ENCODE data around the gene ACLY. TPM values are rescaled to one million over a fixed set of nuclear protein-coding genes. Genes with fewer than 3 reads are reported as not detected.

ACLY gene
- total RNA-seq, 1 experiment from 2014 or later = 350 TPM

DNA sequence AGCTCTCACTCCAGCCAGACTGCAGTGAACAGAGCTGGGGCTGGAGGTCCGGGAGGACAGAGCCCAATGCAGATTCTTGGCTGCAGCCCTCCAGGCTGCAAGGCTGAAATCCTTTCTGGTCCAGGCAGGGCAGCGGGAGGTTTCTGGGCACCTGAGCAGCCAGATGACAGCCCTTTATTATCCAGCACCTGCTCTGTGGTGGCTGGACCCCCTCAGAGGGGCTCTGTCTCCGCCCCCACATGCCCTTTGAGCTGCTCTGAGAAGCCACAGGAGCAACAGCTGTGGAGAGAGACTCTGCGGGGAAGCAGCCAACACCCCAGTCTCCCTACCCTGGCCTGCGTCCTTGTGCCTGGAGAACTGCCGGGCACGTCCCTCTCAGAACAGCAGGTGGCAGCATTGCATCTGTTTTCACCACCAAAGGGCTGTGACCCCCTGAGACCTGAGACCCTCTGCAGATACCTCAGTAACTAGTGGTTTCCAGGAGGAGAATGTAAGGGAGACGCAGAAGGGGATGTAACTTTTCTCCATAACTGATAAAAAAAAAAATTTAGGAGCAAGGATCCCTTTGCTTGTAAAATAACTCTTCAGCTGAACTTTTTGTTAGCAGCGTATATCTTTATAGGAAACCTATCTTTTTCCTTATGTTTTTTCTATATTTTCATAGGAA lies 44.1 kb upstream of the ACLY start:
- Mint-ChIP-seq H3K4me1 (peaks cover 33% of the 10 kb centered on the region), H3K9me3 (no peaks in the 10 kb centered on the region), H3K27ac (no peak overlapping the region), H3K27me3 (ENCODE audit: low read depth) (peaks cover 11% of the 10 kb centered on the region), H3K36me3 (no peaks in the 10 kb centered on the region), H3K4me3 (no peak overlapping the region)
- ChIA-PET POLR2A (interaction anchor here (0.6 kb wide), 1 partner anchor 358 kb away, joined by 7 read pairs; no protein-coding TSS in a partner anchor), CTCF (interaction anchor here (0.6 to 6.7 kb wide), 5 partner anchors 31 to 136 kb away, joined by 3 to 134 read pairs (median 3); partner anchors contain the start of genes ACLY and NKIRAS2)
- ATAC-seq (peak; percentile 44), DNase-seq (ENCODE audit: low spot score) (peak; percentile 90)
- peak; percentile 54; the same call in 1 of the 2 replicates for TF ChIP-seq ZNF121 (CRISPR knock-in tag; IDR thresholded peaks at IDR 0.05)
- TF ChIP-seq GABPB1 (CRISPR knock-in tag; IDR thresholded peaks at IDR 0.05) = peak; percentile 35; the same call in 1 of the 2 replicates
- TF ChIP-seq, protein P1, sequence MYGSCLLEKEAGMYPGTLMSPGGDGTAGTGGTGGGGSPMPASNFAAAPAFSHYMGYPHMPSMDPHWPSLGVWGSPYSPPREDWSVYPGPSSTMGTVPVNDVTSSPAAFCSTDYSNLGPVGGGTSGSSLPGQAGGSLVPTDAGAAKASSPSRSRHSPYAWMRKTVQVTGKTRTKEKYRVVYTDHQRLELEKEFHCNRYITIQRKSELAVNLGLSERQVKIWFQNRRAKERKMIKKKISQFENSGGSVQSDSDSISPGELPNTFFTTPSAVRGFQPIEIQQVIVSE (CRISPR knock-in tag; IDR thresholded peaks at IDR 0.05; ENCODE audit: borderline replicate concordance) = no peak
- TF ChIP-seq, protein P2, sequence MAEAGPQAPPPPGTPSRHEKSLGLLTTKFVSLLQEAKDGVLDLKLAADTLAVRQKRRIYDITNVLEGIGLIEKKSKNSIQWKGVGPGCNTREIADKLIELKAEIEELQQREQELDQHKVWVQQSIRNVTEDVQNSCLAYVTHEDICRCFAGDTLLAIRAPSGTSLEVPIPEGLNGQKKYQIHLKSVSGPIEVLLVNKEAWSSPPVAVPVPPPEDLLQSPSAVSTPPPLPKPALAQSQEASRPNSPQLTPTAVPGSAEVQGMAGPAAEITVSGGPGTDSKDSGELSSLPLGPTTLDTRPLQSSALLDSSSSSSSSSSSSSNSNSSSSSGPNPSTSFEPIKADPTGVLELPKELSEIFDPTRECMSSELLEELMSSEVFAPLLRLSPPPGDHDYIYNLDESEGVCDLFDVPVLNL (CRISPR knock-in tag; IDR thresholded peaks at IDR 0.05; ENCODE audit: borderline replicate concordance, low read depth) = no peak
- no peak for TF ChIP-seq ZBTB21 (CRISPR knock-in tag; IDR thresholded peaks at IDR 0.05; ENCODE audit: borderline replicate concordance)
- TF ChIP-seq, protein P3, sequence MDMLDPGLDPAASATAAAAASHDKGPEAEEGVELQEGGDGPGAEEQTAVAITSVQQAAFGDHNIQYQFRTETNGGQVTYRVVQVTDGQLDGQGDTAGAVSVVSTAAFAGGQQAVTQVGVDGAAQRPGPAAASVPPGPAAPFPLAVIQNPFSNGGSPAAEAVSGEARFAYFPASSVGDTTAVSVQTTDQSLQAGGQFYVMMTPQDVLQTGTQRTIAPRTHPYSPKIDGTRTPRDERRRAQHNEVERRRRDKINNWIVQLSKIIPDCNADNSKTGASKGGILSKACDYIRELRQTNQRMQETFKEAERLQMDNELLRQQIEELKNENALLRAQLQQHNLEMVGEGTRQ (CRISPR knock-in tag; IDR thresholded peaks at IDR 0.05) = no peak
- TF ChIP-seq ZNF263 (CRISPR knock-in tag; IDR thresholded peaks at IDR 0.05; ENCODE audit: low read depth) = no peak
- no peak for TF ChIP-seq FOXP1 (CRISPR knock-in tag; IDR thresholded peaks at IDR 0.05; ENCODE audit: borderline replicate concordance)
- TF ChIP-seq, protein P4, sequence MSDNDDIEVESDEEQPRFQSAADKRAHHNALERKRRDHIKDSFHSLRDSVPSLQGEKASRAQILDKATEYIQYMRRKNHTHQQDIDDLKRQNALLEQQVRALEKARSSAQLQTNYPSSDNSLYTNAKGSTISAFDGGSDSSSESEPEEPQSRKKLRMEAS (CRISPR knock-in tag; IDR thresholded peaks at IDR 0.05) = no peak
- TF ChIP-seq, protein P5, sequence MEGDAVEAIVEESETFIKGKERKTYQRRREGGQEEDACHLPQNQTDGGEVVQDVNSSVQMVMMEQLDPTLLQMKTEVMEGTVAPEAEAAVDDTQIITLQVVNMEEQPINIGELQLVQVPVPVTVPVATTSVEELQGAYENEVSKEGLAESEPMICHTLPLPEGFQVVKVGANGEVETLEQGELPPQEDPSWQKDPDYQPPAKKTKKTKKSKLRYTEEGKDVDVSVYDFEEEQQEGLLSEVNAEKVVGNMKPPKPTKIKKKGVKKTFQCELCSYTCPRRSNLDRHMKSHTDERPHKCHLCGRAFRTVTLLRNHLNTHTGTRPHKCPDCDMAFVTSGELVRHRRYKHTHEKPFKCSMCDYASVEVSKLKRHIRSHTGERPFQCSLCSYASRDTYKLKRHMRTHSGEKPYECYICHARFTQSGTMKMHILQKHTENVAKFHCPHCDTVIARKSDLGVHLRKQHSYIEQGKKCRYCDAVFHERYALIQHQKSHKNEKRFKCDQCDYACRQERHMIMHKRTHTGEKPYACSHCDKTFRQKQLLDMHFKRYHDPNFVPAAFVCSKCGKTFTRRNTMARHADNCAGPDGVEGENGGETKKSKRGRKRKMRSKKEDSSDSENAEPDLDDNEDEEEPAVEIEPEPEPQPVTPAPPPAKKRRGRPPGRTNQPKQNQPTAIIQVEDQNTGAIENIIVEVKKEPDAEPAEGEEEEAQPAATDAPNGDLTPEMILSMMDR (IDR thresholded peaks at IDR 0.05) = peak; percentile 72
- no peak for TF ChIP-seq ZNF671 (CRISPR knock-in tag; IDR thresholded peaks at IDR 0.05)

DNA sequence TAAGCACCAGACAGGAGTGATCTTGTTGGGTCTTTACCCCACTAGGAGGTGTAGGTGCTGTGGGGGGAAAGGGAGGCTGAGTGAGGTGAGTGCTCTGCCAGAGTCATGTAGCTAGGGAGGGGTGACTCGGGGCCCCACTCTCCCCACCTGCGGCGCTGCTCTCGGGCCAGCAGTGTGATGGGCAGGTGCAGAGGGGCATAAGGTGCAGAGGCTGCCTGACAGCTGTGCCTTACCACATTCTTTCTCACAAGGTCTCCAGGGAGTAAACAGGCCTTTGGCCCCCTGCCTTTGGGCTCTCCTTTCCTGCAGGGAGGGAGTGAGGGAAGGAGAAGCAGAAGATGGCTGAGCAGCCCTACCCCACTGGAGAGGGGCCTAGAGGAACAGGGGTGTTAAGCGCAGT lies 43.4 kb upstream of the ACLY start:
- Mint-ChIP-seq H3K36me3 (no peaks in the 10 kb centered on the region), H3K27ac (no peak overlapping the region), H3K9me3 (no peaks in the 10 kb centered on the region), H3K4me1 (peaks cover 36% of the 10 kb centered on the region), H3K4me3 (no peak overlapping the region), H3K27me3 (ENCODE audit: low read depth) (peaks cover 11% of the 10 kb centered on the region)
- TF ChIP-seq RORB (CRISPR knock-in tag; IDR thresholded peaks at IDR 0.05) (no peak), ZNF671 (CRISPR knock-in tag; IDR thresholded peaks at IDR 0.05) (no peak), FOXP1 (CRISPR knock-in tag; IDR thresholded peaks at IDR 0.05; ENCODE audit: borderline replicate concordance) (no peak), CREB1 (CRISPR knock-in tag; IDR thresholded peaks at IDR 0.05) (no peak), SMAD4 (CRISPR knock-in tag; IDR thresholded peaks at IDR 0.05) (no peak), OVOL2 (CRISPR knock-in tag; IDR thresholded peaks at IDR 0.05; ENCODE audit: borderline replicate concordance) (no peak)
- TF ChIP-seq, protein P6, sequence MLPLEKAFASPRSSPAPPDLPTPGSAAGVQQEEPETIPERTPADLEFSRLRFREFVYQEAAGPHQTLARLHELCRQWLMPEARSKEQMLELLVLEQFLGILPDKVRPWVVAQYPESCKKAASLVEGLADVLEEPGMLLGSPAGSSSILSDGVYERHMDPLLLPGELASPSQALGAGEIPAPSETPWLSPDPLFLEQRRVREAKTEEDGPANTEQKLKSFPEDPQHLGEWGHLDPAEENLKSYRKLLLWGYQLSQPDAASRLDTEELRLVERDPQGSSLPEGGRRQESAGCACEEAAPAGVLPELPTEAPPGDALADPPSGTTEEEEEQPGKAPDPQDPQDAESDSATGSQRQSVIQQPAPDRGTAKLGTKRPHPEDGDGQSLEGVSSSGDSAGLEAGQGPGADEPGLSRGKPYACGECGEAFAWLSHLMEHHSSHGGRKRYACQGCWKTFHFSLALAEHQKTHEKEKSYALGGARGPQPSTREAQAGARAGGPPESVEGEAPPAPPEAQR (CRISPR knock-in tag; IDR thresholded peaks at IDR 0.05) = no peak
- TF ChIP-seq, protein P4 (CRISPR knock-in tag; IDR thresholded peaks at IDR 0.05) = no peak
- TF ChIP-seq, protein P7, sequence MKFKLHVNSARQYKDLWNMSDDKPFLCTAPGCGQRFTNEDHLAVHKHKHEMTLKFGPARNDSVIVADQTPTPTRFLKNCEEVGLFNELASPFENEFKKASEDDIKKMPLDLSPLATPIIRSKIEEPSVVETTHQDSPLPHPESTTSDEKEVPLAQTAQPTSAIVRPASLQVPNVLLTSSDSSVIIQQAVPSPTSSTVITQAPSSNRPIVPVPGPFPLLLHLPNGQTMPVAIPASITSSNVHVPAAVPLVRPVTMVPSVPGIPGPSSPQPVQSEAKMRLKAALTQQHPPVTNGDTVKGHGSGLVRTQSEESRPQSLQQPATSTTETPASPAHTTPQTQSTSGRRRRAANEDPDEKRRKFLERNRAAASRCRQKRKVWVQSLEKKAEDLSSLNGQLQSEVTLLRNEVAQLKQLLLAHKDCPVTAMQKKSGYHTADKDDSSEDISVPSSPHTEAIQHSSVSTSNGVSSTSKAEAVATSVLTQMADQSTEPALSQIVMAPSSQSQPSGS (CRISPR knock-in tag; IDR thresholded peaks at IDR 0.05; ENCODE audit: borderline replicate concordance, low read depth) = no peak
- DNase-seq (ENCODE audit: low spot score) = no peak
- ChIA-PET POLR2A (no interaction called here), CTCF (interaction anchor here (1.1 to 6.7 kb wide), 3 partner anchors 46 to 260 kb away, joined by 3 to 134 read pairs (median 5); partner anchors contain the start of genes ACLY and NKIRAS2)
- no peak for ATAC-seq
